ENCODE results near the gene CRIM1.

CRIM1 gene

GRCh38 chr2:36462311-36462935 is 106.8 kb downstream of the CRIM1 start:
- FAIRE-seq, result no peak

GRCh38 chr2:36463365-36463764 is 107.8 kb downstream of the CRIM1 start:
- no peak for FAIRE-seq

GRCh38 chr2:36464006-36464721 is 108.6 kb downstream of the CRIM1 start:
- no peak for FAIRE-seq

GRCh38 chr2:36466135-36466534 is 110.6 kb downstream of the CRIM1 start:
- FAIRE-seq, result no peak

- FAIRE-seq, result no peak
Observed at GRCh38 chr2:36468463-36469105, 113.0 kb downstream of the CRIM1 start.

- no peak for FAIRE-seq
Observed at GRCh38 chr2:36469106-36469477, 113.5 kb downstream of the CRIM1 start.

GRCh38 chr2:36469710-36470109 is 114.1 kb downstream of the CRIM1 start:
- no peak for FAIRE-seq

GRCh38 chr2:36473230-36473629 is 117.7 kb downstream of the CRIM1 start:
- FAIRE-seq, result no peak

GRCh38 chr2:36476411-36476810 is 120.8 kb downstream of the CRIM1 start:
- no peak for FAIRE-seq

GRCh38 chr2:36477315-36477714 is 121.7 kb downstream of the CRIM1 start:
- FAIRE-seq, result no peak

- FAIRE-seq, result no peak
Observed at GRCh38 chr2:36477746-36478145, 122.2 kb downstream of the CRIM1 start.

GRCh38 chr2:36478332-36478738 is 122.8 kb downstream of the CRIM1 start:
- no peak for FAIRE-seq

- FAIRE-seq, result no peak
Observed at GRCh38 chr2:36478999-36479398, 123.4 kb downstream of the CRIM1 start.

- no peak for FAIRE-seq
Observed at GRCh38 chr2:36479406-36479805, 123.8 kb downstream of the CRIM1 start.

GRCh38 chr2:36480028-36480427 is 124.5 kb downstream of the CRIM1 start:
- FAIRE-seq, result no peak

GRCh38 chr2:36480636-36481035 is 125.1 kb downstream of the CRIM1 start:
- no peak for FAIRE-seq

GRCh38 chr2:36481709-36482108 is 126.1 kb downstream of the CRIM1 start:
- no peak for FAIRE-seq

- FAIRE-seq, result no peak
Observed at GRCh38 chr2:36482576-36483214, 127.1 kb downstream of the CRIM1 start.

- FAIRE-seq, result no peak
Observed at GRCh38 chr2:36483290-36483689, 127.7 kb downstream of the CRIM1 start.

- FAIRE-seq, result no peak
Observed at GRCh38 chr2:36484454-36484853, 128.9 kb downstream of the CRIM1 start.

- no peak for FAIRE-seq
Observed at GRCh38 chr2:36485521-36485920, 129.9 kb downstream of the CRIM1 start.

- no peak for FAIRE-seq
Observed at GRCh38 chr2:36486521-36487044, 131.0 kb downstream of the CRIM1 start.

- FAIRE-seq, result no peak
Observed at GRCh38 chr2:36487947-36488346, 132.4 kb downstream of the CRIM1 start.

GRCh38 chr2:36489281-36489680 is 133.7 kb downstream of the CRIM1 start:
- FAIRE-seq, result no peak
